Measurements from ENCODE around the gene FGFBP3. TPM values are rescaled to one million over a fixed set of nuclear protein-coding genes. Genes with fewer than 3 reads are reported as not detected.

The FGFBP3 gene
- total RNA-seq, 5 donors from 2014 or later (not counting 1 experiment from before 2014, with no cell fraction given): 0.98 to 6.7 (median 5.9) TPM

GRCh38 chr10:91885362-91886079 lies 23.8 kb downstream of the FGFBP3 start:
- no peak overlapping the region for H3K27ac Mint-ChIP-seq

GRCh38 chr10:91884536-91884935 lies 24.8 kb downstream of the FGFBP3 start:
- ChIA-PET CTCF (no interaction called here), POLR2A (no interaction called here)
- peaks cover 9 to 13% (median 10%) of the 10 kb centered on the region in 3 donors for H3K4me1 Mint-ChIP-seq
- peaks cover 5% of the 10 kb centered on the region for H3K36me3 Mint-ChIP-seq
- H3K27ac Mint-ChIP-seq: no peak overlapping the region
- peaks cover 3% of the 10 kb centered on the region in 2 donors for H3K27me3 Mint-ChIP-seq
- H3K36me3 ChIP-seq (ENCODE audit: control insufficient read depth in 2 of 2, extremely low read depth in 1 of 2, insufficient read depth in 1 of 2, low read length in 1 of 2): no peaks in the 10 kb centered on the region
- peaks cover 0 to 3% of the 10 kb centered on the region in 2 experiments for H3K27me3 ChIP-seq (replicated peaks in 1 of 2; ENCODE audit: control insufficient read depth in 2 of 2, extremely low read depth in 1 of 2, insufficient read depth in 2 of 2, low read length in 1 of 2)
- H3K9me3 Mint-ChIP-seq: peaks cover 0 to 7% (median 3%) of the 10 kb centered on the region in 3 donors
- WGBS (ENCODE audit: insufficient coverage): 100% methylated on average over 1 of the region's 1 CpG
- no peak overlapping the region for H3K4me3 Mint-ChIP-seq
- H3K4me3 ChIP-seq (ENCODE audit: control insufficient read depth in 1 of 2, extremely low read depth in 1 of 2, low read length in 1 of 2): no peak overlapping the region
- no peaks in the 10 kb centered on the region for H3K9me3 ChIP-seq
- no peak for ATAC-seq (replicated peaks in 1 of 4)
- no peak for DNase-seq
- peaks cover 6 to 8% of the 10 kb centered on the region in 2 experiments for H3K4me1 ChIP-seq (ENCODE audit: control insufficient read depth in 1 of 2, extremely low read depth in 1 of 2, insufficient read depth in 2 of 2, low read length in 2 of 2)
- H3K27ac ChIP-seq (ENCODE audit: low read length): no peak overlapping the region

More at GRCh38 chr10:91885362-91886079, 23.8 kb downstream of the FGFBP3 start:
- whole genome bisulfite sequencing (ENCODE audit: insufficient coverage): 95% methylated on average over 3 of the region's 9 CpGs
- no peak overlapping the region for H3K4me3 Mint-ChIP-seq
- peaks cover 6 to 8% of the 10 kb centered on the region in 2 donors for H3K27me3 Mint-ChIP-seq
- peaks cover 0 to 7% (median 3%) of the 10 kb centered on the region in 3 donors for H3K9me3 Mint-ChIP-seq
- ChIA-PET POLR2A (no interaction called here), CTCF (no interaction called here)
- Histone ChIP-seq H3K4me1 (ENCODE audit: control insufficient read depth in 1 of 2, extremely low read depth in 1 of 2, insufficient read depth in 2 of 2, low read length in 2 of 2) (peaks cover 6 to 8% of the 10 kb centered on the region in 2 experiments), H3K4me3 (ENCODE audit: control insufficient read depth in 1 of 2, extremely low read depth in 1 of 2, low read length in 1 of 2) (no peak overlapping the region), H3K27me3 (replicated peaks in 1 of 2; ENCODE audit: control insufficient read depth in 2 of 2, extremely low read depth in 1 of 2, insufficient read depth in 2 of 2, low read length in 1 of 2) (peaks cover 0 to 6% of the 10 kb centered on the region in 2 experiments), H3K9me3 (no peaks in the 10 kb centered on the region), H3K36me3 (ENCODE audit: control insufficient read depth in 2 of 2, extremely low read depth in 1 of 2, insufficient read depth in 1 of 2, low read length in 1 of 2) (no peaks in the 10 kb centered on the region), H3K27ac (ENCODE audit: low read length) (no peak overlapping the region)
- peaks cover 5% of the 10 kb centered on the region for H3K36me3 Mint-ChIP-seq
- ATAC-seq (replicated peaks in 1 of 4) (no peak), DNase-seq (no peak)
- peaks cover 9 to 14% (median 10%) of the 10 kb centered on the region in 3 donors for H3K4me1 Mint-ChIP-seq

GRCh38 chr10:91883549-91884444 lies 25.5 kb downstream of the FGFBP3 start:
- no peaks in the 10 kb centered on the region for H3K9me3 ChIP-seq
- Mint-ChIP-seq H3K27ac (no peak overlapping the region), H3K36me3 (peaks cover 5% of the 10 kb centered on the region), H3K4me1 (peaks cover 8 to 10% (median 9%) of the 10 kb centered on the region in 3 donors), H3K4me3 (no peak overlapping the region), H3K27me3 (no peaks in the 10 kb centered on the region), H3K9me3 (peaks cover 0 to 7% (median 3%) of the 10 kb centered on the region in 3 donors)
- DNase-seq: no peak
- H3K4me3 ChIP-seq (ENCODE audit: control insufficient read depth in 1 of 2, extremely low read depth in 1 of 2, low read length in 1 of 2): no peak overlapping the region
- 90% methylated on average over 20 of the region's 20 CpGs for WGBS (ENCODE audit: insufficient coverage)
- no peak for ATAC-seq (replicated peaks in 1 of 4)
- no peaks in the 10 kb centered on the region for H3K36me3 ChIP-seq (ENCODE audit: control insufficient read depth in 2 of 2, extremely low read depth in 1 of 2, insufficient read depth in 1 of 2, low read length in 1 of 2)
- H3K4me1 ChIP-seq (ENCODE audit: control insufficient read depth in 1 of 2, extremely low read depth in 1 of 2, insufficient read depth in 2 of 2, low read length in 2 of 2): peaks cover 6 to 8% of the 10 kb centered on the region in 2 experiments
- peaks cover 0 to 3% of the 10 kb centered on the region in 2 experiments for H3K27me3 ChIP-seq (replicated peaks in 1 of 2; ENCODE audit: control insufficient read depth in 2 of 2, extremely low read depth in 1 of 2, insufficient read depth in 2 of 2, low read length in 1 of 2)
- H3K27ac ChIP-seq (ENCODE audit: low read length): no peak overlapping the region
- ChIA-PET POLR2A (interaction anchor here in 1 of 2 donors (0.7 kb wide), 1 partner anchor 20 kb away, joined by 5 read pairs; no protein-coding TSS in a partner anchor), CTCF (no interaction called here)

- ChIA-PET POLR2A (interaction anchor here in 1 of 2 donors (0.6 kb wide), 2 partner anchors 51 to 630 kb away, joined by 3 to 4 read pairs; no protein-coding TSS in a partner anchor), CTCF (no interaction called here)
- Mint-ChIP-seq H3K27ac (no peak overlapping the region), H3K4me1 (no peaks in the 10 kb centered on the region), H3K27me3 (no peaks in the 10 kb centered on the region), H3K9me3 (peaks cover 0 to 7% (median 3%) of the 10 kb centered on the region in 3 donors), H3K36me3 (peaks cover 5% of the 10 kb centered on the region), H3K4me3 (no peak overlapping the region)
- no peak for DNase-seq
- no peaks in the 10 kb centered on the region for H3K4me1 ChIP-seq (ENCODE audit: control insufficient read depth in 1 of 2, extremely low read depth in 1 of 2, insufficient read depth in 2 of 2, low read length in 2 of 2)
- WGBS (ENCODE audit: insufficient coverage): 100% methylated on average over 1 of the region's 3 CpGs
- no peak for ATAC-seq (replicated peaks in 1 of 4)
- no peak overlapping the region for H3K27ac ChIP-seq (ENCODE audit: low read length)
- no peaks in the 10 kb centered on the region for H3K36me3 ChIP-seq (ENCODE audit: control insufficient read depth in 2 of 2, extremely low read depth in 1 of 2, insufficient read depth in 1 of 2, low read length in 1 of 2)
- no peaks in the 10 kb centered on the region for H3K9me3 ChIP-seq
- H3K27me3 ChIP-seq (replicated peaks in 1 of 2; ENCODE audit: control insufficient read depth in 2 of 2, extremely low read depth in 1 of 2, insufficient read depth in 2 of 2, low read length in 1 of 2): no peaks in the 10 kb centered on the region
- no peak overlapping the region for H3K4me3 ChIP-seq (ENCODE audit: control insufficient read depth in 1 of 2, extremely low read depth in 1 of 2, low read length in 1 of 2)
These were observed 29.0 kb downstream of the FGFBP3 start for GRCh38 chr10:91880310-91880709.

- Histone ChIP-seq H3K4me1 (ENCODE audit: control insufficient read depth in 1 of 2, extremely low read depth in 1 of 2, insufficient read depth in 2 of 2, low read length in 2 of 2) (no peaks in the 10 kb centered on the region), H3K27me3 (replicated peaks in 1 of 2; ENCODE audit: control insufficient read depth in 2 of 2, extremely low read depth in 1 of 2, insufficient read depth in 2 of 2, low read length in 1 of 2) (no peaks in the 10 kb centered on the region), H3K27ac (ENCODE audit: low read length) (no peak overlapping the region), H3K9me3 (no peaks in the 10 kb centered on the region), H3K36me3 (ENCODE audit: control insufficient read depth in 2 of 2, extremely low read depth in 1 of 2, insufficient read depth in 1 of 2, low read length in 1 of 2) (no peaks in the 10 kb centered on the region), H3K4me3 (ENCODE audit: control insufficient read depth in 1 of 2, extremely low read depth in 1 of 2, low read length in 1 of 2) (no peak overlapping the region)
- WGBS (ENCODE audit: insufficient coverage): 83% methylated on average over 4 of the region's 7 CpGs
- no peaks in the 10 kb centered on the region for H3K4me1 Mint-ChIP-seq
- H3K27ac Mint-ChIP-seq: no peak overlapping the region
- peaks cover 0 to 7% (median 3%) of the 10 kb centered on the region in 3 donors for H3K9me3 Mint-ChIP-seq
- H3K27me3 Mint-ChIP-seq: no peaks in the 10 kb centered on the region
- H3K36me3 Mint-ChIP-seq: peaks cover 5% of the 10 kb centered on the region
- CTCF ChIA-PET: no interaction called here
- POLR2A ChIA-PET: interaction anchor here in 1 of 2 donors (0.6 kb wide), 1 partner anchor 629 kb away, joined by 3 read pairs; no protein-coding TSS in a partner anchor
- ATAC-seq (replicated peaks in 1 of 4): no peak
- no peak overlapping the region for H3K4me3 Mint-ChIP-seq
- no peak for DNase-seq
These were observed 29.6 kb downstream of the FGFBP3 start for GRCh38 chr10:91879515-91880170.

GRCh38 chr10:91875779-91876178 lies 33.5 kb downstream of the FGFBP3 start:
- Mint-ChIP-seq H3K36me3 (no peaks in the 10 kb centered on the region), H3K27me3 (no peaks in the 10 kb centered on the region), H3K4me1 (no peaks in the 10 kb centered on the region), H3K4me3 (no peak overlapping the region), H3K27ac (no peak overlapping the region), H3K9me3 (peaks cover 0 to under 1% (median 0%) of the 10 kb centered on the region in 3 donors)
- Histone ChIP-seq H3K4me3 (ENCODE audit: control insufficient read depth in 1 of 2, extremely low read depth in 1 of 2, low read length in 1 of 2) (no peak overlapping the region), H3K27ac (ENCODE audit: low read length) (no peak overlapping the region), H3K27me3 (replicated peaks in 1 of 2; ENCODE audit: control insufficient read depth in 2 of 2, extremely low read depth in 1 of 2, insufficient read depth in 2 of 2, low read length in 1 of 2) (no peaks in the 10 kb centered on the region), H3K36me3 (ENCODE audit: control insufficient read depth in 2 of 2, extremely low read depth in 1 of 2, insufficient read depth in 1 of 2, low read length in 1 of 2) (no peaks in the 10 kb centered on the region), H3K9me3 (no peaks in the 10 kb centered on the region), H3K4me1 (ENCODE audit: control insufficient read depth in 1 of 2, extremely low read depth in 1 of 2, insufficient read depth in 2 of 2, low read length in 2 of 2) (no peaks in the 10 kb centered on the region)
- no peak for DNase-seq
- no CpG with 5 or more reads among the region's 1 CpG for WGBS (ENCODE audit: insufficient coverage)
- ChIA-PET POLR2A (no interaction called here), CTCF (no interaction called here)
- no peak for ATAC-seq (replicated peaks in 1 of 4)
